ENCODE results near the gene BOK. TPM values are rescaled to one million over a fixed set of nuclear protein-coding genes. Genes with fewer than 3 reads are reported as not detected.

Gene BOK
- total and polyA plus RNA-seq, 2 of the 13 experiments (the other 11 are each of a cell fraction or from before 2014, with no cell fraction given), result 35.5 to 39.2 TPM

DNA sequence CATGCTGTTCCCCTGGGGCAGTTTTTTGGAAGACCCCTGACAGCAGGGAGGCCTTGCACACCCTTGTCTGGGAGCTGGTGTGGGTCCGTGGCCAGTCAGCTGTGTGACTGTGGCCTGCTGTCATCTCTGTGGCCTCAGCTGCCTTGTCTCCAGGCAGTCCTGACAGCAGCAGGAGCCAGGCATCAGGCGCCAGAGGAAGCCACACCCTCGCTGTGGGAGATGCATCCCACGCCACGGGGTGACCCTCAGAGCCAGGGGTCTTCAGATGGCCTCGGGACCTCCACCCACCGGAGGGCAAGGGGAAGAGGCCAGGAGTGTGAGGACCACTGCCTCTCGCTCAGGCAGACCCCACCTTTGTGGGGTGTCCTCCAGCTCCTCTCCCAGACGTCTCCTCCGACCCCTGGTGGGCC is 5.0 kb downstream of the BOK start:
- no peak overlapping the region for H2AFZ ChIP-seq (ENCODE audit: low read length)
- H3K36me3 ChIP-seq (replicated peaks in 1 of 2; ENCODE audit: control insufficient read depth in 1 of 2, insufficient read depth in 2 of 2, low read length in 2 of 2), result peaks cover 13 to 18% of the 10 kb centered on the region in 2 experiments; a peak in 4 of 5 replicates
- peaks cover 18% of the 10 kb centered on the region for H3K79me2 ChIP-seq (ENCODE audit: insufficient read depth, low read length)
- H3K4me3 ChIP-seq (replicated peaks in 1 of 3; ENCODE audit: insufficient read depth in 1 of 3, low read depth in 2 of 3, low read length in 3 of 3), result no peak overlapping the region
- H3K4me1 ChIP-seq (ENCODE audit: insufficient read depth, low read length), result peaks cover 31% of the 10 kb centered on the region
- H3K9ac ChIP-seq (ENCODE audit: insufficient read depth, low read depth, low read length), result no peak overlapping the region
- in situ Hi-C loops (cut with HindIII; ENCODE audit: extremely low pct_ligation_motif_present, low pct_unique_long_range_greater_than_20kb), result no loop called here
- WGBS (ENCODE audit: low lambda C conversion rate), result 93% methylated on average over 8 of the region's 10 CpGs
- ChIA-PET POLR2A (interaction anchor here (1.7 kb wide), 1 partner anchor 32 kb away, joined by 4 read pairs; no protein-coding TSS in a partner anchor), CTCF (ENCODE audit: low intra/inter-chr PET ratio, low total read pairs) (no interaction called here)
- no peak overlapping the region for H3K4me2 ChIP-seq (ENCODE audit: low read depth, low read length)
- no peak for DNase-seq (ENCODE audit: low spot score)
- ATAC-seq, result no peak
- no peak overlapping the region for H3K27ac ChIP-seq (ENCODE audit: extremely low read length, insufficient read depth, low read length)
- no TSS peak for BruUV-seq (replicated peaks)
- no peaks in the 10 kb centered on the region for H3K9me3 ChIP-seq (ENCODE audit: low read length)
- intact Hi-C loops (cut with micrococcal nuclease; ENCODE audit: unreplicated experiment), result no loop called here
- no peaks in the 10 kb centered on the region for H3K27me3 ChIP-seq (ENCODE audit: control insufficient read depth in 1 of 2, insufficient read depth in 2 of 2, low read length in 2 of 2)
- H4K20me1 ChIP-seq (ENCODE audit: insufficient read depth, low read length), result peaks cover 13% of the 10 kb centered on the region; the same call in 1 of the 2 replicates
- TF ChIP-seq FLYWCH1 (CRISPR knock-in tag; IDR thresholded peaks at IDR 0.05) (no peak), MIER3 (CRISPR knock-in tag; IDR thresholded peaks at IDR 0.05; ENCODE audit: borderline replicate concordance) (no peak), FOXA3 (CRISPR knock-in tag; IDR thresholded peaks at IDR 0.05) (no peak), ZNF605 (CRISPR knock-in tag; IDR thresholded peaks at IDR 0.05) (no peak), ZNF891 (CRISPR knock-in tag; IDR thresholded peaks at IDR 0.05) (0 out of 2 replicates have a peak, but pooled peaks have one; percentile 17), ZKSCAN5 (CRISPR knock-in tag; IDR thresholded peaks at IDR 0.05) (no peak), ZNF260 (CRISPR knock-in tag; IDR thresholded peaks at IDR 0.05; ENCODE audit: borderline replicate concordance, low read depth) (no peak), ZNF563 (CRISPR knock-in tag; IDR thresholded peaks at IDR 0.05) (0 out of 2 replicates have a peak, but pooled peaks have one; percentile 20), AGO2 (optimal IDR thresholded peaks at IDR 0.05; ENCODE audit: low read depth, low read length) (peak; percentile 46)
- TF ChIP-seq, protein P1, sequence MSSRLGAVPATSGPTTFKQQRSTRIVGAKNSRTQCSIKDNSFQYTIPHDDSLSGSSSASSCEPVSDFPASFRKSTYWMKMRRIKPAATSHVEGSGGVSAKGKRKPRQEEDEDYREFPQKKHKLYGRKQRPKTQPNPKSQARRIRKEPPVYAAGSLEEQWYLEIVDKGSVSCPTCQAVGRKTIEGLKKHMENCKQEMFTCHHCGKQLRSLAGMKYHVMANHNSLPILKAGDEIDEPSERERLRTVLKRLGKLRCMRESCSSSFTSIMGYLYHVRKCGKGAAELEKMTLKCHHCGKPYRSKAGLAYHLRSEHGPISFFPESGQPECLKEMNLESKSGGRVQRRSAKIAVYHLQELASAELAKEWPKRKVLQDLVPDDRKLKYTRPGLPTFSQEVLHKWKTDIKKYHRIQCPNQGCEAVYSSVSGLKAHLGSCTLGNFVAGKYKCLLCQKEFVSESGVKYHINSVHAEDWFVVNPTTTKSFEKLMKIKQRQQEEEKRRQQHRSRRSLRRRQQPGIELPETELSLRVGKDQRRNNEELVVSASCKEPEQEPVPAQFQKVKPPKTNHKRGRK (CRISPR knock-in tag; IDR thresholded peaks at IDR 0.05), result no peak
- no peak for FAIRE-seq
